GM18873 (cell line): ENCODE data around the gene EFHC1.

Source experiments
- ATAC-seq: cut with Tn5 transposase; IDR thresholded peaks from one replicate; pipeline ENCODE4 v1.9.1; 2021; ENCODE audit warnings: mild to moderate bottlenecking, moderate library complexity, moderate number of reproducible peaks; ENCODE audit not compliant: unreplicated experiment, low FRiP score

EFHC1 gene

GRCh38 chr6:52394251-52394666, 25.9 kb upstream of the EFHC1 start:
- peak; percentile 62 for ATAC-seq

- ATAC-seq, result no peak
These were observed 24.2 kb upstream of the EFHC1 start for GRCh38 chr6:52395969-52396368.

- no peak for ATAC-seq
These were observed 20.4 kb upstream of the EFHC1 start for GRCh38 chr6:52399511-52400312.

GRCh38 chr6:52400313-52401041, 19.7 kb upstream of the EFHC1 start:
- no peak for ATAC-seq

GRCh38 chr6:52403086-52403485, 17.1 kb upstream of the EFHC1 start:
- ATAC-seq, result no peak

GRCh38 chr6:52403627-52404026, 16.5 kb upstream of the EFHC1 start:
- ATAC-seq, result no peak

- ATAC-seq, result no peak
These were observed 14.9 kb upstream of the EFHC1 start for GRCh38 chr6:52405243-52405642.

GRCh38 chr6:52407467-52407866, 12.7 kb upstream of the EFHC1 start:
- no peak for ATAC-seq

- ATAC-seq, result no peak
These were observed 10.6 kb upstream of the EFHC1 start for GRCh38 chr6:52409499-52409898.

GRCh38 chr6:52410979-52411378, 9.2 kb upstream of the EFHC1 start:
- ATAC-seq, result no peak

- ATAC-seq, result no peak
These were observed 8.2 kb upstream of the EFHC1 start for GRCh38 chr6:52411911-52412310.

- no peak for ATAC-seq
These were observed 4.8 kb upstream of the EFHC1 start for GRCh38 chr6:52415333-52415732.

- ATAC-seq, result no peak
These were observed 4.1 kb upstream of the EFHC1 start for GRCh38 chr6:52415917-52416628.

GRCh38 chr6:52416629-52417151, 3.5 kb upstream of the EFHC1 start:
- no peak for ATAC-seq

GRCh38 chr6:52417675-52418111, 2.4 kb upstream of the EFHC1 start:
- no peak for ATAC-seq

- ATAC-seq, result no peak
These were observed 1.5 kb upstream of the EFHC1 start for GRCh38 chr6:52418606-52419005.

- ATAC-seq, result no peak
These were observed 671 bp downstream of the EFHC1 start for GRCh38 chr6:52420668-52421358.

GRCh38 chr6:52422156-52422555, 2.0 kb downstream of the EFHC1 start:
- no peak for ATAC-seq

- ATAC-seq, result no peak
These were observed 3.3 kb downstream of the EFHC1 start for GRCh38 chr6:52423448-52423847.

- ATAC-seq, result no peak
These were observed 3.8 kb downstream of the EFHC1 start for GRCh38 chr6:52423971-52424381.
